HG03520 (cell line): ENCODE data around the gene CHST7.

ENCODE experiments used
- ATAC-seq: cut with Tn5 transposase; IDR thresholded peaks from one replicate; pipeline ENCODE4 v1.9.1; 2021; ENCODE audit warnings: mild to moderate bottlenecking, moderate library complexity; ENCODE audit not compliant: unreplicated experiment

The CHST7 gene

GRCh38 chrX:46572340-46572936 is 1.1 kb upstream of the CHST7 start:
- ATAC-seq: peak; percentile 42

DNA sequence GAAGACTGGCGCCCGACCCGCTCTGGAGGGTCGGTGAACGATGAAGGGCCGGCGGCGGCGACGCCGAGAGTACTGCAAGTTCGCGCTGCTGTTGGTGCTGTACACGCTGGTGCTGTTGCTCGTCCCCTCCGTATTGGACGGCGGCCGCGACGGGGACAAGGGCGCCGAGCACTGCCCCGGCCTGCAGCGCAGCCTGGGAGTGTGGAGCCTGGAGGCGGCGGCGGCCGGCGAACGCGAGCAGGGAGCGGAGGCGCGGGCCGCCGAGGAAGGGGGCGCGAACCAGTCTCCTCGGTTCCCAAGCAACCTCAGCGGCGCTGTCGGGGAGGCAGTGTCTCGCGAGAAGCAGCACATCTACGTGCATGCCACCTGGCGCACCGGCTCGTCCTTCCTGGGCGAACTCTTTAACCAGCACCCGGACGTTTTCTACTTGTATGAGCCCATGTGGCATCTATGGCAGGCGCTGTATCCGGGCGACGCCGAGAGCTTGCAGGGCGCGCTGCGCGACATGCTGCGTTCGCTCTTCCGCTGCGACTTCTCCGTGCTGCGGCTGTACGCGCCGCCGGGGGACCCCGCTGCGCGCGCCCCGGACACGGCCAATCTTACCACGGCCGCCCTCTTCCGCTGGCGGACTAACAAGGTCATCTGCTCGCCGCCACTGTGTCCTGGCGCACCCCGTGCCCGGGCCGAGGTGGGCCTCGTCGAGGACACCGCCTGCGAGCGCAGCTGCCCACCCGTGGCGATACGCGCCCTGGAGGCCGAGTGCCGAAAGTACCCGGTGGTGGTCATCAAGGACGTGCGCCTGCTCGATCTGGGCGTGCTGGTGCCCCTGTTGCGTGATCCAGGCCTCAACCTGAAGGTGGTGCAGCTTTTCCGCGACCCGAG is 568 bp downstream of the CHST7 start:
- peak; percentile 15 for ATAC-seq

DNA sequence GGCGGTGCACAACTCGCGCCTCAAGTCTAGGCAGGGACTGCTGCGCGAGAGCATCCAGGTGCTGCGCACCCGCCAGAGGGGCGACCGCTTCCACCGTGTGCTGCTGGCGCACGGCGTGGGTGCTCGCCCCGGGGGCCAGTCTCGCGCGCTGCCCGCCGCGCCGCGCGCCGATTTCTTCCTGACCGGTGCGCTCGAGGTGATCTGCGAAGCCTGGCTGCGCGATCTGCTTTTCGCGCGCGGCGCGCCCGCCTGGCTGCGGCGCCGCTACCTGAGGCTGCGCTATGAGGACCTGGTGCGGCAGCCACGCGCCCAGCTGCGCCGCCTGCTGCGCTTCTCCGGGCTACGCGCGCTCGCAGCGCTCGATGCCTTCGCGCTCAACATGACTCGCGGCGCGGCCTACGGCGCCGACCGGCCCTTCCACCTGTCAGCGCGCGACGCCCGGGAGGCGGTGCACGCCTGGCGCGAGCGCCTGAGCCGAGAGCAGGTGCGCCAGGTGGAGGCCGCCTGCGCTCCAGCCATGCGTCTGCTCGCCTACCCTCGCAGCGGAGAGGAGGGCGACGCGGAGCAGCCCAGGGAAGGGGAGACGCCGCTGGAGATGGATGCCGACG is 1.3 kb downstream of the CHST7 start:
- ATAC-seq: no peak

- ATAC-seq: no peak
Measured at GRCh38 chrX:46575586-46575985, 2.0 kb downstream of the CHST7 start.

GRCh38 chrX:46575991-46576392 is 2.4 kb downstream of the CHST7 start:
- no peak for ATAC-seq

DNA sequence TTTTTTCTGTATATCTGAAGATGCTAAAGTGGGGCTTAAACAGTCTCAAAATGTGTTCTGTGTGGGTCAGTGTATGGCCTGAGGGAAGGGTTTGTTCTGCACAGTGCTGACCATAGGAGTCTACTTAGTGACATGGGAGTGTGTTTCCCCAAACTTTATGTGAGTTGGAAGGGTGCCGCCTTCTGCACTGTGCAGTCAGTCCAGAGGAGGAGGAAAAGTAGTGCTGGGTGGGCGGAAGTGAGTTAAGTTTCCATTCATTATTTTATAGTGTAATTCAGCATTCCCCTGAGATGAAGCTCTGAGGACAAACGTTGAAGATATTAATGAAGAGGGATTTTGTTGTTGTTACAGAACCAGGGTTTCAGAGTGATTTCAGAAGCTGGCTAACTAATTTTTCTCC is 2.9 kb downstream of the CHST7 start:
- ATAC-seq: no peak

DNA sequence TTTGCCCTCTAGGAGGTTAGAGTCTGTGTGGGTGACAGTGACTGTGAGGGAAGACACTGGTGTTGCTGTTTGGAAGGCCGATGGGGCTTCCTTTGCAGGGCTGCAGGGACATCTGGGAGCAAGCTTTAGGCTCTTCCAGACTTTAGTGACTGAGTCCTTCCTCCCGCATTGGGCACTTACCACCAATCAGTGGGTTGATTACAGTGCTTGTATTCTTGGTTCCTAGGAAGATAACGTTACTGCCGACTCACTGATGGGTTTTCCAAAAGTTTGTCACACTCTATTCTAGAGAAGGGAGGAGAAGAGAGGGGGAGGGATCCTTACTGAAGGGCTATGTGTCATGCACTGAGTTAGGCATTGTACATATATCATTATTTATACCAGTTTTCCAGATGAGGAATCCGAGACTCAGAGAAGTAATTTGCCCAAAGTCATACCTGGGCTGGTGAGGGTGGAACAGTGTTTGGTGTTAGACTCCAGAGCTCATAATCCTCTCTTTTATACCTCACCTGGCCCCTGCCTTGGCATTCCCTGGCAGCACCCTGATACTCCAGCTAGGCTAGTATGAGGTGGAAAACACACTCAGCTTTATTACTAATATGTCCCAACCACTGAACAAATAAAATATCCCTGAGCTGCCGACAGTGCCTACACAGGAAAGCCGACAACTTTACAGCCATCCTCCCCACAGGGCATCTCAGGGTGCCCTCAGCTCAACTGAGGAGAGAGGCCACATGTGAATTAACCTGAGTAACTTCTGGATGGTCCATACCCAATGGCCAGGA is 3.8 kb downstream of the CHST7 start:
- ATAC-seq: no peak

DNA sequence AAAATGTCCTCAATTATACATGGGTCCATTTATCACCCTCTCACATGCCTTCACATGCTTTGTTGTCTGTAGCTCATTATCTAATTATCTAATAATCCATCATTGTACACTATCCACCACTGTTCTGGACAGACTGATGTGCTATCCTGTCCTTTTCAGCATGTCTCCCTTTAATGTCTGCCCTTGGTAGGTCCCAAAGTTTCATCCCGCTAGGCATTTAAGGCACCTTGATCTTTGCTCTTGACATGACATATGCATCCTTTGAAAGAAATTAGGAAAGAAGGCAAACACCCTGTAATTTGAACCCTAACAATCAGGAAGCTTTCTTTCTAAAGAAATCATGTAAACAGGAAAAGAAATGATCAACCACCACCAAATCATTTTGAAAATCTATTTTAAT is 5.7 kb downstream of the CHST7 start:
- ATAC-seq: no peak

DNA sequence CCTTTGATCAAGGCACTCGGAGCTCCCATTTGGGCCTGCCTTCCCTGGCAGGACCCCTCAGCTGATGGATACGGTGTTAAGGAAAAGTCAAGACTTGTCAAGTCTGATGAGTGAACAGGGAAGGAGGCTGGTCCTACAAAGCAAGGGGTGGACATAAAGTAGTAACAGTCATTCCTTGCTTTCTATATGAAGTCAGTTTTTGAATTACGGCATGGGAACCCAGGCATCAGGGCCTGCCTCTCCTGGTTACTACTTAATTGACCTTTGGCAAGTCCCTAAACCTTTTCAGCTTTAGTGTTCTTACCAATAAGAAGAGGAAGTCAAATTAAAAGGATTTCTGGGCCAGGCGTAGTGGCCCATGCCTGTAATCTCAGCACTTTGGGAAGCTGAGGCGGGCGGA is 7.0 kb downstream of the CHST7 start:
- no peak for ATAC-seq

GRCh38 chrX:46582325-46582724 is 8.8 kb downstream of the CHST7 start:
- ATAC-seq: no peak

DNA sequence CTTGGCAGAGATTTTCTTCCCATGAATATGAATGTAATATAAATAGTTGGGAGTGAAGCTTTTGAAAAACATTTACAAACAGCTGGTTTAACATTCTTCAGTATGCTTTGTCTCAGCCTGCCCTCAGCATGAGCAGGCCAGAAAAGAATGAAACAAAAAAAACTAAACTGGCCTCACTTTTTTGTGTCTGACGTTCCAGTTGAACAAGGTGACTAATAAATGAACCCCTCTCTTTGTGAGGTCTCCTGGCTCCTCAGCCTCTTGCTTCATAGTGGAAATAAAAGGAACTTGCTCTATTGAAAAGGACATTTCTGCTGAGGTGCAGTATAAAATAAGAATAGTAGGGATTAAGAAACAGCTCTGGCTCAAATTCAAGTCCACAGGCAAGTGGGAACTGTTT is 9.4 kb downstream of the CHST7 start:
- no peak for ATAC-seq

DNA sequence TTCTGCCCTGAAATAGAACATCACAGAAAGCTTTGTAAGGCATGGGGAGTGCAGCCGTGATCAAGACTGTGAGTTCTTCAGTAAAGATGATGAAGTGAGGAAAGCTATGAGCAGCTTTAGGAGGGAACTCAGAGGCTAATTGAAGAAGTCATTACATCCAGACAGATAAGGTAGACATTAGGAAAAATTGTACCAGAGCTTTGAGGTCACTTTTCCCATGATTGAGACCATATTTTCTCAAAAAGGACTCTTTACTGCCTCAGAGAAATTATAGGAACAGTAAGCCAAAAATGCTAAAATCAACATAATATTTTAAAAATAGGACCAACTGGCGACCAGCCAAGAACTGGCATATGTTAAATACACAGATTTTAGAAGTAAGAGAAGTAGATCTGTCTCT is 11.2 kb downstream of the CHST7 start:
- no peak for ATAC-seq

DNA sequence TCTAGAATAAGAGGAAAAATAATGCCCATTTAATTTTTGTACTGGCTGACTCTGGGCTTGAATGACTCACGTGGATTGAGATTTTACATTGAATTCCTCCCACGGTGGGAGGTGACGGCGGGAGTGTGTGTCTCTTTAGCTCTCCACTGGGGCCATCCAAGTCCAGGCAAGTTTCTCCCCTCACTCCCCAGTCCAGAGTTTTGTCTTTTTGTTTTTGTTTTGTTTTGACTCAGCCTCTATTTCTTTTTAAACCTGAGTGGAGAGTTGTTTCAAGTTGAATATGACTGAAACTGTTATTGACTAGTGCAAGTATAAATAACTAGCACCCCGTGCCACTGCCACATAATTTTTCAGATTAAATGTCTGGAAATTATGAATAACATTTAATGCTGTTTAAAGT is 13.6 kb downstream of the CHST7 start:
- ATAC-seq: peak; percentile 77

DNA sequence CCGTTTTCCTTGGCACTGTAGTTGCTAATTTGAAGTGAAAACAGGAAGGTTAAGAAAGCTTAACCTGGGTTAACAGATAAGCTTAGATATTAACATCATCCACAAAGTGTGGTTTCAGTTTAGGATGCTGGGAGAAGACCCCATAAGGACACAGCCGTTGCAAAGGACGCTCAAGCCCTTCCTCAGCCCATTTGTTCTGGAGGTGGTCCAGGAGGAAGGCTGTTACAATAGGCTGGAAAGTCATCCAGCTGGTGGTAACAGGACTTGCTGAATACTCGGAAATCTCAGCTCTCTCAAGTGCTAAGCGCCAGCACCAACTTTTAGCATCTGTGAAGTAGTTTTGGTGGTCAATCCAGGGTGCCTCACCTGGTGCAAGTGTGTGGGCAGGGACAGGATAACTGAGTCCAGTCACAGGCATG is 14.2 kb downstream of the CHST7 start:
- no peak for ATAC-seq

GRCh38 chrX:46588263-46588662 is 14.7 kb downstream of the CHST7 start:
- no peak for ATAC-seq

- ATAC-seq: no peak
Measured at GRCh38 chrX:46589977-46590723, 16.6 kb downstream of the CHST7 start.

GRCh38 chrX:46595084-46595483 is 21.5 kb downstream of the CHST7 start:
- ATAC-seq: no peak

- ATAC-seq: no peak
Measured at GRCh38 chrX:46597208-46597607, 23.6 kb downstream of the CHST7 start.

DNA sequence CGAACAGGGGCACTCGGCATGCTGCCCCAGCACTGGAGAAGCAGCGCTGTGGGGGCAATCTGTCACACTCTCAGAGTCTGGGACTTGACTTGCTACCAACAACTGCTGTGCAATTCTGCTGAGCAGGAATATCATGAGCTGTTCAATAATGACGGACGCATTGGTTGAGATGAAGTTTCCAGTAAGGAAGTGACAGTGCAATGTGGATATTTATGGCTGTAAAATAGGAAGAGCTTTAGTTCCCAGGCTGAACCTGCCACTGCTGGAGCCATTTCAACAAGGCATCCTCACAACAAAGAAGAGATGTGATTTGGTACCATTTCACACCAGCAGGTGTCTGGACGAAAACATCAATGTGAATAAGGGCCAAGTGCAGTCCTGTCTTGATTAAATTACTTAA is 24.2 kb downstream of the CHST7 start:
- ATAC-seq: no peak

- no peak for ATAC-seq
Measured at GRCh38 chrX:46599051-46599560, 25.5 kb downstream of the CHST7 start.
